Activated CD8-positive, alpha-beta memory T cell treated with anti-CD3 and anti-CD28 coated beads for 4 hours (primary cell): ENCODE measurements around the gene PGLYRP4.

Experiments
- DNase-seq, 2 donors: peaks; one replicate each; pipeline ENCODE4 v3.0.0-alpha.2; 2020; ENCODE audit warnings: low read depth in 2 of 2

The PGLYRP4 gene

DNA sequence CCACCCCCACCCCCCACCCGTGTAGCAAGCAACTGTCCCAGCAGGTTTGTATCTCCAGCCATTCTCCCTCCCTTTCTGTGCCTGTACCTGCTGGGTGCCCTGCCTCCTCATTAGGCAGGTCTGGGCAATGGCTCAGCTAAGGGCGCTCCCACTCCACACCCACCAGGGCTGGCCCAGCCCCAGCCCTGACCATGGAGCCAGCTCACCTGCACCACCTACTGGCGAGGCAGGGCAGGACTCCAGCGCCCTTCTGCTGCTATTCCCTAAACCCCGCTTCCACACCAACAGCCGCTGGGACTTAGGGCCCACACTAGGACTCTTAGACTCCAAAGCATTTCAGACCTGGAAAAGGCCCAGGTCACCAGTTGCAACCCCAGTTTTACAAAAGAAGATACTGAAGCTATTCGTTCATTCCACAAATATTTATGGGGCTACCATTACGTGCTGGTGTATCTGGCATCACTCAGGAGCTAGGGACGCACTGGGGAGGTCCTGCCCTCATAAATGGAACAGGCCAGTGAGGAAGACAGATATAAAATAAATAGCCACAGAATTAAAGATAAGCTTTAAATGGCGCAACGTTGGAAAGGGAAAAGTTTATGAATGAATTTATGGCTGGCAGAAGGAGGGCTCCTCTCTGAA lies 59.9 kb downstream of the PGLYRP4 start:
- no peak for DNase-seq
